C1 segment of cervical spinal cord (tissue), 14 donors: Measurements from ENCODE around the gene LEO1.
A peak's percentile ranks its signal among the peaks of the same experiment; 100 is the strongest.
"Not testable (repeated sequence)": the region's sequence is repeated elsewhere in the genome, so short reads cannot be mapped to it uniquely, and the experiment has no call there.

Experiments used
- DNase-seq, 14 donors: peaks; one replicate each; lab custom pipeline; 2025; lab: John Stamatoyannopoulos, UW

Gene LEO1

GRCh38 chr15:52003710-52004109, 32.1 kb upstream of the LEO1 start:
- no peak for DNase-seq

GRCh38 chr15:52003089-52003488, 31.5 kb upstream of the LEO1 start:
- not testable (repeated sequence) for DNase-seq

- DNase-seq: no peak
Measured at GRCh38 chr15:52002351-52002750, 30.8 kb upstream of the LEO1 start.

- DNase-seq: no peak
Measured at GRCh38 chr15:51992953-51993352, 21.4 kb upstream of the LEO1 start.

- DNase-seq: no peak
Measured at GRCh38 chr15:51991141-51991540, 19.6 kb upstream of the LEO1 start.

GRCh38 chr15:51982770-51983103, 11.2 kb upstream of the LEO1 start:
- DNase-seq: no peak

- DNase-seq: peak in 6 of 14 donors; percentile 1 to 11 (median 3)
Measured at GRCh38 chr15:51982013-51982769, 10.6 kb upstream of the LEO1 start.

- DNase-seq: no peak
Measured at GRCh38 chr15:51973775-51974174, 2.2 kb upstream of the LEO1 start.

- DNase-seq: no peak
Measured at GRCh38 chr15:51973220-51973619, 1.6 kb upstream of the LEO1 start.

- DNase-seq: peak in 1 of 14 donors; percentile 12
Measured at GRCh38 chr15:51971032-51971374, 575 bp downstream of the LEO1 start.

GRCh38 chr15:51970132-51970817, 1.3 kb downstream of the LEO1 start:
- DNase-seq: no peak

GRCh38 chr15:51969728-51970127, 1.9 kb downstream of the LEO1 start:
- DNase-seq: no peak

- DNase-seq: no peak
Measured at GRCh38 chr15:51967583-51967982, 4.0 kb downstream of the LEO1 start.

GRCh38 chr15:51966192-51966591, 5.4 kb downstream of the LEO1 start:
- no peak for DNase-seq

- no peak for DNase-seq
Measured at GRCh38 chr15:51965691-51966090, 5.9 kb downstream of the LEO1 start.

- DNase-seq: no peak
Measured at GRCh38 chr15:51955504-51955903, 16.1 kb downstream of the LEO1 start.

GRCh38 chr15:51952805-51953204, 18.8 kb downstream of the LEO1 start:
- DNase-seq: no peak

- DNase-seq: no peak
Measured at GRCh38 chr15:51947124-51947523, 24.5 kb downstream of the LEO1 start.

GRCh38 chr15:51939216-51939615, 32.4 kb downstream of the LEO1 start:
- no peak for DNase-seq

- no peak for DNase-seq
Measured at GRCh38 chr15:51938286-51938685, 33.3 kb downstream of the LEO1 start.

GRCh38 chr15:51936105-51936478, 35.5 kb downstream of the LEO1 start:
- no peak for DNase-seq

GRCh38 chr15:51935466-51936104, 36.0 kb downstream of the LEO1 start:
- no peak for DNase-seq

GRCh38 chr15:51932161-51932560, 39.4 kb downstream of the LEO1 start:
- DNase-seq: no peak
